Amygdala (tissue), 56 donors: ENCODE data around the gene PDGFA.
A peak's percentile ranks its signal among the peaks of the same experiment; 100 is the strongest.

Source experiments
- DNase-seq, 56 donors: peaks; one replicate each; lab custom pipeline; 2025; lab: John Stamatoyannopoulos, UW

PDGFA gene

DNA sequence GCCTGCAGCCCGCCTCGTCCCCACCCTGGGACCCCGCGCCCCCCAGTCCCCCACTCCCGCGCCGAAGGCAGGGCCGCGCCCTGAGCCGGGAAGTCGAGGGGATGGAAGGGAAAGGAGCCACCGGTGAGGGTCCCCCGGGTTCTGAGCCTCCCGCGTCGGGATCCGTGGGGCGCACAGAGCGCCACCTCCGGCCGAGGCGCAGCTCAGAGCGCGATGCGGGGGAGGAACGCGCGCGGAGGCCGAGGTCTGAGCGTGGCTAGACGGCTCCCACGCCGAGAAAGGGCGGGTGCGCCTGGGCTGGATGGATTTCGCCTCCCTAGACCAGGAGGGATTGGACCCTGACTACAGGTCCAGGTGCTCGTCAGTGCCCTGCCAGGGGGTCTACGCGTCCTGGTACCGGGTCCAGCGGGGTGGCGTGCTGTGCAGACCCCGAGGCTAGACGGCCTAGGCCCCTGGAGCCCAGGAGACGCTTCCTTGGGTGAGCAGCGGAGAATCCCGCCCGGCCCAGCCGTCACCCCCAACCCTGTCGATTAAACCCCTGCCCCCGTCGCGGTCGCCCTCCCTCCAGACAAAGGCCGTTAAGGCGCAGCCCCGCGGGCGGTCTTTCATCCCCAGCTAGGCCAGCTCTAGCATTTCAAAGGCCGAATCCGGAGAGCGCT, 986 bp upstream of the PDGFA start:
- peak in 3 of 56 donors; percentile 32 to 45 (median 36) for DNase-seq

DNA sequence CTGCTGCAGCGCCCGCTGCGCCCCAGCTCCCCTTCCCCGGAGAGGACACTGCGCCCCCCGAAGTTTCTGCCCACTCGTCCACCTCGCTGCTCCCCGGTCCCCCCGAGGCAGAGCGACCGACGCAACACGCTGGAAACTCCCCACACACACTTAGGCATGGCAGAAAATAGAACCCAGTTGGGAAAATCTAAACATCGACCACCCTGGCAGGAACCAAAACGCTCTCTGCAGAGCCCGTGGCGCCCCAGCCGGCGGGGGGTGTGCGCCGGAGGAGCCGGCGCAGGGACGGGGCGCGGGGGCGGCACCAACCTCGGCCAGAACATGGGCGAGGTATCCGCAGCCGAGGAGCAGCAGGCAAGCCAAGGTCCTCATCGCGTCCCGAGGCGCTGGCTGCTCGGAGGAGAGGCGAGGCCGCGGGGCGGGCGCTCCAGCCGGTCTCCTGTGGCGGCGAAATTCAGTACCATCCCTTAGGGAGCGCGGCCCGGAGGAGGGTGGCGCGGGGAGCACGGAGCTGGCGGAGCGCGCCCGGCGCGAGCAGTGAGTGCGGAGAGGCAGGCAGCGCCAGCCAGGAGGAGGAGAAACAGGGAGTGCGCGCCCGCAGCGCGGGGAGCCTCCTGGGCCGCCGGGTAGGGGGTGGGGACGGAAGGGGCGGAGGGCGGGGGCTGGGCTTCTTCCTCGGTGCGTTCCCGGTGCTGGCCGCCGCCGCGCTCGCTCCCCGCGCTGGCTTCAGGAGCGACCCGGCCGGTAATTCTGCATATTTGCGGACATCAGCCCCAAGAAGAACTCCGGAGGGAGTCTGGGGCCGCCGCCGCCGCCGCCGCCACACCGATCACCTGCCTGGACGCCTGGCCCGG, 789 bp downstream of the PDGFA start:
- DNase-seq = peak in 54 of 56 donors; percentile 43 to 89 (median 78)

GRCh38 chr7:517774-518629, 1.6 kb downstream of the PDGFA start:
- DNase-seq = peak in 42 of 56 donors; percentile 18 to 80 (median 47)

DNA sequence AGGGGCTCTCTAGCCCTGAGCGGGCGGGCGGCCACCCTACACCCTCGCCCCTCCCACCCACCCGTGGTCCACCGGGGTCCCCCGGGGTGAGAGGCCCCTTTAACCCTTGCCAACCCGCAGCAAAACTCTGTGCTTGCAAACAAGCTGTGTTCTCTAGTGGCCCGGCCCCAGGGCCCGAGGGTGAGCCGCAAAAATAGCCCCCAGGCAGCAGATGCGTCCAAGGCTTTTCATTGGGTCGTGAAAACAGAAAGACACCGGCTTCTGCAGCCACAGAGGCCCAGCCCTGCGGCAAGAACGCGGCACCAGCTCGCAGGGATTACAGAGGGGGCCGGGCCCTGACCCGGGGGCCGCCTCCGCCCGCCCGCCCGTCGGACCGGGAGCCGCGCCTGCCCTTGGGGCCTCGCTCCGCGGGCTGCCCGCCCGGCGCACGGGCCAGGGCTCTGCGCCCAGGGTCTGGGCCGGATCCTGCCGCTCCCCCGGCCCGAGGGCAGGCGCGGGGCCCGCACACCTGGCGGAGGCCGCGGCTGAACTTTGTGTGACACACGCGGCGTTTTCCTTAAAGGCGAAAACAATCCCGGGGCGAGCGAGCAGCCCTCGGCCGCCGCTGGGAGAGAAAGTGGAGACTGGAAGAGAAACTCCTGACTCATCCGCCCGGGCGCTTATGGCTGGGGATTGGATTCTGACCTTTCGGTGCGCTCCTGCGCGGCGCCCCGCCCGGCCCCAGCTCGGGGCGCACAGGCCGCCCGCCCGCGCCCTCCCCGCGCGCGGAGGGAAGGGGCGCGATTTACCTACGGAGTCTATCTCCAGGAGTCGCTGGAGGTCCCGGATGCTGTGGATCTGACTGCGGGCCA, 2.8 kb downstream of the PDGFA start:
- peak in 4 of 56 donors; percentile 20 to 48 (median 31) for DNase-seq

GRCh38 chr7:516216-516605, 3.4 kb downstream of the PDGFA start:
- DNase-seq = peak in 1 of 56 donors; percentile 7

GRCh38 chr7:515628-516027, 4.0 kb downstream of the PDGFA start:
- DNase-seq = no peak

- peak in 33 of 56 donors; percentile 17 to 71 (median 44) for DNase-seq
Measured at GRCh38 chr7:514651-515598, 4.7 kb downstream of the PDGFA start.

DNA sequence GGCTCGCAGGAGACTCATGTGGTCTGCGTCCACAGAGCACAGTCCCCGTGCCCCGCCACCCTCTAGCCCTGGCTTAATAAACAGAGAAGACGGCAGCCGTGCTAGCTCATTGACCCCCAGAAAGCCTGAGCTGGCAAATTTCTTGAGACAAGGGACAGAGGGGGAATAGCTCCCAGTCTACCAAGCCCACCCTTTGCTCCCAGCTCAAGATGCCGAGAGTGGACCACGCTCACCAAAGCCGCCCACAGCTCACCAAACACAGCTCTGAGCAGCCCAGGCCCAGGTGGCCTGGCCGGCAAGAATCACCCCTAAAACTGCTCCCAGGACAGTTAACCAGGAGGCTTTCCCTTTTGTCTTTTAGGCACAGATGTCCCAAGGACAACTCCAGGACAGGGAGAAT, 5.4 kb downstream of the PDGFA start:
- DNase-seq = no peak

DNA sequence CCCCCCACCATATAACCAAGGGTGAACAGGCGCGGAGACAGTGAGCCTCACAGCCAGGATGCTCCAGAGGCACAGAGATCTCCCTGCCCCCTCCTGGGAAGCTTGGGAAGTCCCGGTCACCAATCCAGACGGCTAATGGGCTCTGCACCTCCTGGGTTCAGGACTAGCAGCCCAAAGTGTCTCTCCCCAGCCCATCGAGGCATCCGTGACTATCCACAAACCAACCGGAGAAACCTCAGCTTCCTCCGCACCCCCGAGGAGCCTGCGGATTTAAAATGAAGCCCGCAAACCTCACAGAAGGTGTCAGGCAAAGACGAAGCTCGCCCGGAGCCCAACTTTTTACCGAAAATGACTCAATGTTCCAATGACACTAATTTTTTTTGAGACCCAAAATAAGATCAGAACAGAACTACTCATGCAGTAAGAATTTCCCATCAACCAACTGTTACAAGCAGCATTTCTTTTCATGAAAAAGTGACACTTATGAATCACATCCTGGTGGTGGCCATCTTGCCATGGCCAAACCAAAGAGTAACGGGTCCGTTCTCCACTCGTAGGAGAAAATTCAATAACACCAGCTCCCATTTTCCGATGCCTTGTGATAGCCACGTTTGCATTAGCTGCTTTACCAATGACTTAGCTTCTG, 6.0 kb downstream of the PDGFA start:
- DNase-seq = peak in 2 of 56 donors; percentile 14 to 15

DNA sequence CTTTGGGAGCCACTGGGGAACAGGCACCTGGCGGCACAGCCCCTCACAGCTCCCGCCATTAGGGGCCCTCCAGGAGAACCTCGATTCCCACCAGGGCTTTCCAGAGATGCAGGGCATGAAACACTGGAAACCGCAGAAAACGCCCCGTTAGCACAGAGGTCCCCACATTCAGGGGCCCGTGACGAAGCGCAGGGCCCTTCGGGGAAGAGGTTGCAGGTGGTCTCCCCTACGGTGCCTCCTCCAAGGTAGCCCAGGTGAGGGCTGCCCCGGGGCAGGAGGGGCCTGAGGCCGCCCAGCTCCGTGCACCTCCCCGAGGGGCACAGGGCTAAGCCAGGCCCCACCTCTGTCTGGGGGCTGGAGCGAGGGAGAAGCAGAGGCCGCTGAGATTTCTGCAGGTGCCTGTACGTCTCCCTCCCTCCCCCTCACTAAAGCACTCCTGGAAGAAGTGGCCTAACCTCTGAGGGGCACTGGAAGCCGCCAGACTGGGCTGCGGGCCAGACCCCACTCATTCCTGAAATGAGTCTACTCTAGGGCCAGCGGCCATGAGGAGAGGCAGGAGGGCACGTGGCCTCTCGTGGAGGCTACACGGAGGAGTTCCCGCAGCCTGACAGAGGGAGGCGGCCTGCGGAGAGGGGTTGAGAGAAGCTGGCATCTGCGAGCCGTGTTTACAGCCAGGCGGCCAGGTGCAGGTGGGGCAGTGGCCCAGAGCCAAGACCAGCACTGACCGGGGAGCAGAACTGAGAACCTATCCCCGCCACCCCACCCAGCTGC, 6.9 kb downstream of the PDGFA start:
- DNase-seq = no peak

- no peak for DNase-seq
Measured at GRCh38 chr7:512146-512510, 7.5 kb downstream of the PDGFA start.

DNA sequence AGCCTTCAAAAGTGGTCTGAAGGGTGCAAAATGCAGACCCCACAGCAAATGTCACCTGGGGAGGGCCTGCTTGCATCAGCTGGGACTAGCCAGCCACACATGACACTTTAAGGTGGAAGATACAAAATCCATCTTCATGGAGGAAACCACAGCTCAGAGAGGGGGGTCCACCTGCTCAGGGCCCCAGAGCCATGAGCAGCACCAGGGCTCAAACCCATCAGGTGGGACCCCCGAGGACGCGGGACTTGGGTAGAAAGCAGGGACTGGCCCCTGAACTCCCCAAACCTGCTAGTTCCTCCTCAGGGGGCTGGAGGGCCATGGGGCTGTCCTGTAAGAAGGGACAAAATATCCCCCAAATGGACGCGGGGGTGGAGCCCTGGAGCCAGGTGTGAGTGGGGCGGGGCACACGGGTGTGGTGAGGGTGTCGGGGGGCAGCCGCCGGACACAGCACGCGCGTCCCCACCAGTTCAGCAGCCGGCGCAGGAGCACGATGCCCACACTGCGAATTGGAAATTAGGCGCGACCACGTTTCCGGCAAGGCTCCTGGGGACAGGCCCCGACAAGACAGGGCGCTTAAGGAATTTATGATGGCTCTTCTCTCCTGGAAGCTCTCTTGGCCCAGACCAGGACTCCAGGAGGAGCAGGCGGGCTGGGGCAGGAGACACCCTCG, 8.0 kb downstream of the PDGFA start:
- no peak for DNase-seq

GRCh38 chr7:510782-511281, 8.8 kb downstream of the PDGFA start:
- no peak for DNase-seq

DNA sequence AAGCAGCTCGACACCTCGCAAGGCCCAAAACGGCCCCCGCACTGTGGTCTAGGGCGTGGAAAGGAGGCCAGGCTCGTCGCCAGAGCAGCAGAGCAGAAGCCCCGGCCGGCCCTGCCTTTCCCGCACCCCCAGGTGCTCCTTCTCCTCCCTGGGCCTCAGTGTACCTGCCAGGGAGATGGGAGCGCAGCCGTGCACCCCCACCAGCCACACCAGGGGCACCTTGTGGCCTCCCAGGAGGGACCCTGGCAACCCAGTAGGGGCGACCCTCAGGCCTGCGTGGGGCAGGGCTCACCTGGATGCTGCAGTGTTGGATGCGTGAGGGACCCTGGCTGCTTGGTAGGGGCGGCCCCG, 9.5 kb downstream of the PDGFA start:
- no peak for DNase-seq

GRCh38 chr7:509426-510130, 10.1 kb downstream of the PDGFA start:
- DNase-seq = no peak

DNA sequence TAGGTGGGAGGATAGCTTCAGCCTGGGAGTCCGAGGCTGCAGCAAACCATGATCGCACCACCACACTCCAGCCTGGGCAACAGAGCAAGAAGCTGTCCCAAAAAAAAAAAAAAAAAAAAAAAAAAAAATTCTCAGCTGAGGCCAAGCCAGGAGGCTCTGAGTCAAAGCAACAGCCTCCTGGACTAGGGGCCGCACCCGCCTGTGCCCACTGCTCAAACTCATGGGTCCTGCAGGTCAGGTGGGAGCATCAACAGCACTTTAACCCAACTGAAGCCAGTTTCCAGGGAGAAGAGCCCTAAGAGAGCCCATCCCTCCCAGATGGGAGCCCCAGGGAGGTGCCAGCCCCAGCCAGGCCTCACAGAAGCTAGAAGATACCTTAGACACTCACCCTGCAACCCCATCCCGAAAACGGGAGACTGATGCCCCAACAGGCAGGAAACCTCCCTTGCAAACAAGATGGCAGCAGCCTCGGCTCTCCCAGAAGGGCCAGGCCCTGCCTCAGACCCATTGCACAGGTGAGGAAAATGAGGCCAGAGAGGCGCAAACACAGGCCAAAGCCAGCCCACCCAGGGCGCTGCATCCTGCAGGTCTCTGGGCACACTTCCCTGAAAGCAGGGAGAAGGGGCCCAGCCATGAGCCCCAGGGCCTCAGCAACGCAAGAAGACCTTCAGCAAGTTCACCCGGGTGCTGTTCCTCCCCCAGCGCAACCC, 11.0 kb downstream of the PDGFA start:
- DNase-seq = no peak
